Activated CD4-positive, alpha-beta T cell treated with anti-CD3 and anti-CD28 coated beads, Interleukin-2, Interleukin-4, amounts not matched to agents 100 ng/mL and 50 ng/mL, durations not matched to agents 16 hours and 8 hours (primary cell): ENCODE data around the gene MT3.
"Not testable (repeated sequence)": the region's sequence is repeated elsewhere in the genome, so short reads cannot be mapped to it uniquely, and the experiment has no call there.

Experiments
- DNase-seq: peaks from one replicate; pipeline ENCODE4 v3.0.0-alpha.2; 2020; ENCODE audit warnings: low spot score

The MT3 gene

DNA sequence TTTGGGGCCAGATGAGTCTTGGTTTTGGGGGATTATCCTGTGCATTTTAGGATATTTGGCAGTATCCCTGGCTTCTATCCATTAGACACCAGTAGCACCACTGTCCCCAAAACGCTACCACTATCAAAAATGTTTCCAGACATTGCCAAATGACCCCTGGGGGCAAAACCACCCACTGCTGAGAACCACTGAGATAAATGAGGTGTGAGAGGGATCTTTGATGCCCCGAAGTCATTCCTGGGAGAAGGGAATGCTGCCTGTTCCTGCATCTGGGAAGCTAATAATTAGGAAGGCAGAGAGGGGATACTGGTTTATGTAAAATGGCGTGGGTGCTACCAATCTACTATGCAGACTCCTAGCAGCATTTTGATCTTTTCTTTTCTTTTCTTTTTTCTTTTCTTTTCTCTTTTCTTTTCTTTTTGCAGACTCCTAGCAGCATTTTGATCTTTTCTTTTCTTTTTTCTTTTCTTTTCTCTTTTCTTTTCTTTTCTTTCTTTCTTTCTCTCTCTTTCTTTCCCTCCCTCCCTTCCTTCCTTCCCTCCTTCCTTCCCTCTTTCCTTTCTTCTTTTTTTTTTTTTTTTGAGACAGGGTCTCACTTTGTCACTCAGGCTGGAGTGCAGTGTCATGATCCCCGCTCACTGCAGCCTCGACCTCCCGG lies 8.8 kb upstream of the MT3 start:
- DNase-seq, result no peak

DNA sequence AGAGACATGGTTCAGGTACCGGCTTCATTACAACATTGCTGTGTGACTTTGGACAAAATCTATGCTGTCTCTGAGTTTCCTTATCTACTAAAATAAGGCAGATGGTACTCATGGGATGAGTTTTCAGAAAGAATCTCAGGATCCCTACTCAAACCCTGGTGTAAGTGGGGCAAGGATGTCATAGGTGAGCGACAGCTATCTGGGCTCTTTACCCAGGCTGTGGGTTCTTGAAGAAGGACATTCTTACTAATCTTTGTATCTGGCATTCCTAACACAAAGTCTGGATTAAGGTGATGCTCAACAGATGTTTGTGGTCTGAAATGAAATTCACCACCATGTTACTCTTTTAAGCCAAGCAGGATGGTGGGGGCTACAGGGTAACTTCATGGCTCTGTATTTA lies 6.4 kb upstream of the MT3 start:
- DNase-seq, result not testable (repeated sequence)

DNA sequence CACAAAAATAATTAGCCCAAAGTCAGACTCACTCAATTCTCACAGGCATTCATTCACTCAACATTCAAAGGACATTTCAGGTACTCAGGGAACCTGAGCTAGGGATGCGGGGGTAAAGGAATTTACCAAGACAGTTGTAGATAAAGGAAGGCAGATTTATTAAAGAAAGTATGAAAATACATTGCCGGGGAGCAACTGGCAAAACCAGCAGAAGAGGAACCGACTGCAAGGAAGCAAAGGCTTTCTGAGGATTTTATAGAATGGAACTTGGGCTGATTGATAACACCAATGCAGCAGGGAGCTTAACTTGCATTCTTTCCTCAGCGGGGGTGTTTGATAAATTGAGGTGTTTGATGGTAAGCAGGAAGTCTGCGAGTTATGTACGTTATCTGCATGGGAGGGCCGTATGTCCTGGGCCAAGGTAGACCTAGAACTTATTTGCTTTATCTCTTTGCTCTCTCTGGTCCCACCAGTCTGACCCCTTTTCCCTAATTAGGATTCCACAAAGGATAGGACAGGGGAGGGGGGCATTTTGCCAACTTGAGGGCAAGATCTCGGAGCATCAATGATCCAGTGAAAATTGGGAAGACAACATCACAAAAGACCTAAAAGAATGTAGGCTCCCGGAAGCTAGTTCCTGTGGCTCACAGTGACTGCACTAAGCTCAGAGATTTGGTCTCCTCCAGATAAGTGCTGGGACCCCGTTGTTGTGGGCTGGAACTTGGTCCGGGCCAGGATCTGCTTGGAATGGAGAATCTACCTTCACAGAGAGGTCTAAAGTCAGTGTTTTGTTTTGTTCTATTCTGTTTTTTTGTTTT lies 5.8 kb upstream of the MT3 start:
- DNase-seq, result no peak

DNA sequence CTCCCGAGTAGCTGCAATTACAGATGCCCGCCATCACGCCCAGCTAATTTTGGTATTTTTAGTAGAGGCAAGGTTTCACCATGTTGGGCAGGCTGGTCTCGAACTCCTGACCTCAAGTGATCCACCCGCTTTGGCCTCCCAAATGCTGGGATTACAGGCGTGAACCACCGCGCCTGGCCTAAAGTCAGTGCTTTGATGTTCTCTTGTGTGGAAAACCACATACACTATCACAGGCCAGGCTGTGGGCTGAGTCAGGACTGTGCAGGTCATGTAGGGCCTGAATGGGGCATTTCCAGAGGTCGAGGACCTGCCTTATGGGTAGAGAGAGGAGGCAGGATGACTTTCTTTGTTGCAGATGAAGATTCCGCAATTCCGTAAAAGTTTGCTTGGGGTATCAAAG lies 5.1 kb upstream of the MT3 start:
- DNase-seq, result no peak

DNA sequence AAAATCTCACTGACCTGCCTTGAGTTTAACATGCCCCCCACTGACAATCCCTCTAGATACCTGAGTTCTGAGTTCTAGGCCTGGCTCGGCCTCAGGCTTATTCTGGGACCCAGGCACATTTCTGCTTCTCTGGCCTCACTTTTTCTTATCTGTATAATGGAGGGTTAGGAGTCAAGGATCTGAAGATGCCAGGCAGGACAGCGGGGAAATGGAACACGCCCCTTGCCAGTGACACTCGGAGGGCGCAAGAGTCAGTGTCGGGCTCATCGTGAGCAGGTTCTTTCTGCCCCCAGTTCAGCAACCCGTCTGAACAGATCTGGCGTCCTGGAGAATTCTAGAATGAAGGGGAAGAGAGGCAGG lies 567 bp upstream of the MT3 start:
- DNase-seq, result no peak

DNA sequence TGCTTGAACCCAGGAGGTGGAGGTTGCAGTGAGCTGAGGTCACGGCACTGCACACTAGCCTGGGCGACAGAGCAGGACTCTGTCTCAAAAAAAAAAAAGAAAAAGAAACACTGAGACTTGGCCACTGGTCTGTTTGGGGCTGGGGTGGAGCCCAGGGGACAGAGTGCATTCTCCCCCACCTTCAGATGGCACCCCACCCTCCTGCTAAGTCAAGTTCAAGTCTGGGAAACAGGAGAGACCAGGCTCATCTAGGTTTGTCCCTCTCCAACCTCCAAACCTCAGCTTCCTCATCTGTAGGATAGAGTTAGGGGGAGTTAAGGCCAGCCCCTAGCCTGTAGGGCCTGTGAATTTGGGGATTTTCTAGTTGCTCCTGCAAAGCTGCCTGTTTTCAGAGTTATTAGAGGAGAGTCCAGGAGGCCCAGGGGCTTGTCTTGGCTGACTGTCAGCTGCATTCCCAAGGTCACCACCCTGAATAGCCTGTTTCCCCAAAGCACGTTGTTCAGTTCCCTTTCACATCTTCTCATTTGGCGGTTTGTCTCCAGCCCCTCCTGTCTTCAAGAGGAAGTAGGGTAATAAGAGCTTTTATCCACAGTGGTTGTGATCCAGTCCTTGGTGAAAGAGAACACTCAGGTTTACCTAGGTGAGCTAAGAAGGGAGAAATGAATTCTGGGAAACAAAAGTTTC lies 2.2 kb downstream of the MT3 start:
- DNase-seq, result no peak

DNA sequence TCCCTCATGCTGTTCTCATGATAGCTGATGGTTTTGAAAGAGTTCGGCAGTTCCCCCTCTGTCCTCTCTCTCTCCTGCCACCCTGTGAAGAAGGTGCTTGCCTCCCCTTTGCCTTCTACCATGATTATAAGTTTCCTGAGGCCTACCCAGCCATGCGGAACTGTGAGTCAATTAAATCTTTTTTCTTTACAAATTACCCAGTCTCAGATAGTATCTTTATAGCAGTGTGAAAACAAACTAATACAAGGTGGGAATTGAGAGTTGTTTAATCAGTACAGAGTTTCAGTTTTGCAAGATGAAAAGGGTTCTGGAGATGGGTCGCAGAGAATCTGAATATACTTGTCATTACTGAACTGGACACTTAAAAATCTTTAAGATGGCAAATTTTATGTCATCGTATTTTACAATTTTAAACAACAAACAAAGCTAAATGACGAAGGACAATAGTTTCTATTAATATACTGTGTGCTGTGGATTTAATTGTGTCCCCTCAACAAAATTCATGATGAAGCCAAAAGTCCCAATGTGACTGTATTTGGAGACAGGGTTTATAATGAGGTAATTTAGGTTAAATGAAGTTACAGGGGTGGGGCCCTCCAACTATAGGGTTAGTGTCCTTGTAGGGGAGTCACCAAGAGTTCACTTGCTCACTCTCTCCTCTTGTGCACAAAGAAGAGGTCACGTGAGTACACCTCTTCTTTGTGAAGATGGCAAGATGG lies 4.4 kb downstream of the MT3 start:
- no peak for DNase-seq

DNA sequence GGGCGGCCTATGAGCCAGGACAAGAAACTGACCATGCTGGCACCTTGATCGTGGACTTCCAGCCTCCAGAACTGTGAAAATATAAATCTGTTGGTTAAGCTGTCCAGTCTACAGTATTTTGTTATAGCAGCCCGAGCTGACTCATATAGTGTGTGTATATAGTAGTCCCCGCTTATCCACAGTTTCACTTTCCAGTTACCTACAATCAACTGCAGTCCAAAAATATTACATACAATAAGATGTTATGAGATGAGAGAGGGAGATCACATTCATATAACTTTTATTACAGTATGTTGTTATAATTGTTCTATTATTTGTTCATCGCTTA lies 4.9 kb downstream of the MT3 start:
- no peak for DNase-seq

DNA sequence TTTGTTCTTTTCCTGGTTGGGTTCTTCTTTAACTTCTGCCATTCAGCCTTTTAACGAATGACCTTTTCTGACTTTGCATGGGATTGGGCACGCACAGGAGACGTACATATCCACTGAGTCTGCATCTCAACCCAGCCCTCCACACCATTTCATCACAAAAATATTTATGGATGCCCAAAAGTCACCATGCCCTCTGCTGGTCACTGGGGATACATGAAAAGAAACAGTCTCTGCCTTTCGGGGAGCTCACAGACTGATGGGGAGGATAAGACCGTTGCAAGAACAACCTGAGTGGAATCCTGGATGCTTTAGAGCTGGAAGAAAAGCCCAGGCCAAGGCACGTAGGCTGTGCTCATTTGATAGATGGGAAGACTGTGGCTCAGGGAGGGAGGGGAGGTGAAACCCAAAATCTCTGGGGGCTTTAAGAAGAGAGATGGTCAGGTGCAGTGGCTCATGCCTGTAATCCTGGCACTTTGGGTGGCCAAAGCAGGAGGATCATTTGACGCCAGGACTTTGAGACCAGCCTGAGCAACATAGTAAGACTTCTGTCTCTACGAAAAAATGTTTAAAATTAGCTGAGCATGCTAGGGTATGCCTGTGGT lies 11.2 kb downstream of the MT3 start:
- no peak for DNase-seq

DNA sequence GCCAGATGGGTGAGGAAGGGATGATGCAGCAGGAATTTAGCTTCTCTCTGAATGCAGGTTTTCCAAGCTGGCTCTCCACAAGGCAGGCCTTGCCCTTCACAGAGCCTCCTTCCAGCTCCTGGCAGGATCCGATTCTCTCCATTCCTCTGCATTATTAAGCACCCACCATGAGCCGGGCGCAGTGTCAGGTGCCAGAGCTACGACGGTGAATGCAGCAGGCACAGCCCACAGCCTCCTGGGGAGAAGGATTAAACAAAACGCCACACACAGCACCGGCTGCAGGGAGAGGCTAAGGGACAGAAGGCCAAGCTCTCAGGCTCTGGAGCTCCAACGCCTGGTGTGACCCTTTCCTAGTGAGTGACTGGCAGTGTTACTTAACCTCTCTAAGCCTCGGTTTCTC lies 12.0 kb downstream of the MT3 start:
- DNase-seq, result no peak

DNA sequence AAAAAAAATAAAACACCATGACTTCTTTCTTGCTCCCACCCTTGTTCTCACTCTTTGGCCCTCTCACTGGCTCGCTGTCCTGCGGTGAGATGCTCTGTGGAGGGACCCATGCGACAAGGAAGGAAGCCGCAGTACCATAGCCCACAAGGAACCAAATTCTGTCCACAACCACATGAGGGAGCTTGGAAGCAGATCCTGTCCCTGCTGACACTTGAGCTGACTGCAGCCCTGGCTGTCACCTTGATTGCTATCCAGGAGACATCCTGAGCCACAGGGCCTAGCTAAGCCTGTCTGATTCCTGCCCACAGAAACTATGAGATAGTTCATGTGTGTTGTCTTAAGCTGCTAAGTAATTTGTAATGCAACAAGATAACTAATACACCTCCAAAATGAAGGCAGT lies 14.3 kb downstream of the MT3 start:
- DNase-seq, result no peak

DNA sequence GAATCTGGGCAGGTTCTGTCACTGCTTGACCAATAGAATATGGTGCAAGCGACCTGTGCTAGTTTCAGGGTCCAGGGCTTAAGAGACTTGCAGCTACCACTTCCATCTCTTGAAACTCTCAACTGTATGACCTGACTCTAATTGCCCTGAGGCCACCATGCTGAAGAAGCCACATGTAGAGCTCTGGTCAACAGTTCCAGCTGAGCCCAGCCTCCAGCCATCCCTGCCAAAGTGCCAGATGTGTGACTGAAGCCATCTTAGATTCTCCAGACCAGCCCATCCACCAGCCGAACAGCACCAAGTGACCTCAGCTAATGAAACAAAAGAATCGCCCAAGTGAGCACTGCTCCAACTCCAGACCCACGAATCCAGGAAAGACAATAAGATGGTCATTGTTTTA lies 15.6 kb downstream of the MT3 start:
- no peak for DNase-seq

DNA sequence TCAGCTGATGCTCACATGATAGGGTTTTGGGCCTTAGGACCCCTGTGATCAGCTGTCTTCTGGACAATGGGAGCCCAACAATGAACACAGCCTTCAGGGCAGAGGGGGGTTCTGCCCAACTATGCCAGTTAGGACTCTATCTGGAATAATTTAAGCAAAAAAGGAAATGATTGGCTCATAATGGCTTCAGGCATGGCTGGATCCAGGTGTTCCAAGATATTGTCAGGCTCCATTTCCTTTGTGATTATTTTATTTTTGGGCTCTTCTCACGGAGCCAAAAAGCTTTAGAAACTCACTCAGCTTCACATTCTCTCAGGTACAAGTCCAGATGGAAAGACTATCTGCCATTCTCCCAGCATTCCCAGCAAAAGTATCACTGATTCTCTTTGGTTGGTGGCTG lies 16.1 kb downstream of the MT3 start:
- no peak for DNase-seq

DNA sequence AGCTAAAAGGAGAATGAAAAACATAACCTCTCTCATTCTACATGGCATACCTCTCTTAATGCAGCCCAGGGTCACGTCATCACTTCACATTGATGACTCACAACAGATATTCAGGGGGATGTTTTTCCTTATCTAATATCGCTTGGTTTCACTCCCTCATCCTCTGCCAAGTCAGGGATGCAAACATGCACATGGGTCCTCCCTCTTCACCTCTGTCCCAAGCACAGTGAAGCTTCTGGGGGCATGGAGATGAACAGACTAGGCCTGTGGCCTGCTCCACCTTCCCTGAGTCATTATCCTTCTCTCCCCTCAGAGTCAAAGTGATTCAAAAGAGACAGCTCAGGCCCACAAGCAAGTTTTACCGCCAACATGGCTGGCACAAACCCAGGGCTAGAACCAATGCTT lies 16.7 kb downstream of the MT3 start:
- no peak for DNase-seq

DNA sequence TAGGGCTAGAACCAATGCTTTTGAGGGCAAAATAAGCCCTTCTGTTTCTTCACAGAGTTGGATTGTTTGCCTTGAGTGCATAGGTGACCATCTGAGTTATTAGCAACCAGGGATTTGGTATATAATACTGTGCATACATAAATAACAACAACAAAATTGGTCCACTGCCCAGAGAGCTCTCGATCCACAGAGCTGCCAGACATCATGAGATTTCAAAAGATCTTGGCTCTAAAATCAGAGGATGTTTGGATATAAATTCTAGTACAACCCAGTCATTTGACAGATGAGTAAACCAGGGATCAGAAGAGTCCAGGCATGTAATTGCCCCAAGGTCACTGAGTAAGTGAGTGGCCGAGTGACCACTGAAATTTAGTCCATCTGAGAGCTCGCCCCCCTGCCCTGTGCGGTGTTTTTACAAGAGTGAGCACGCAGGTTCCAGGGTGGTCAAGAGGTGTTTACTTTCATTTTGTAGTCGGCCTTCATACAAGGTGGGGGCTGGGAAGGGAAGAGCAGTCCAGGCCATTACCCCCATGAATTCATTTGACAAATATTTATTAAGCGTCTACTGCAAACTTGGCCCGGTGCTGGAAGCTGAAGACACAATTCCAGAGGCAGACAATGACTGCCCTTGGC lies 17.3 kb downstream of the MT3 start:
- DNase-seq, result no peak

DNA sequence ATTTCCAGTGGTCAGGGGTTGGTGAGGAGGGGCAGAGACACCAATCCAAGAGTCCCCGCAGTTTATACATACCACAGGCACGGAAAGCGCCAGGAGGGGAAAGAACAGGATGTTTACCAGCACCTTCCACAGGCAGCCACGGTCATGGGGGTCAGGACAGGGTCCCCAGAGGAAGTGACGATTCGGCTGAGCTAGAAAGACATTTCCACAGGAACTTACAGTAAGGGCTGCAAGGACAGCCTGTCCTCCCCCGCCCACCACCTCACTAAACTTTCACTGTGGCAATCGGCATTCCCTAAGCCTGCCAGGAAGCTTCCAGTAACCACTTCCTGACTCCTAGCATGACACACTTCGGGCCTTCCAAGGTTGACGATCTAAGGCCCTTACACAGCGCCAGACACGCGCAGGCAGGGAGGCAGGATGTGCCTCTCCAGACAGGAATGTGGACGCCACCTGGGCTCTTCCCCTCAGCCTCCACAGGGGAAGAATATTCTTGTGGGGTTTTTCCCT lies 17.8 kb downstream of the MT3 start:
- no peak for DNase-seq

DNA sequence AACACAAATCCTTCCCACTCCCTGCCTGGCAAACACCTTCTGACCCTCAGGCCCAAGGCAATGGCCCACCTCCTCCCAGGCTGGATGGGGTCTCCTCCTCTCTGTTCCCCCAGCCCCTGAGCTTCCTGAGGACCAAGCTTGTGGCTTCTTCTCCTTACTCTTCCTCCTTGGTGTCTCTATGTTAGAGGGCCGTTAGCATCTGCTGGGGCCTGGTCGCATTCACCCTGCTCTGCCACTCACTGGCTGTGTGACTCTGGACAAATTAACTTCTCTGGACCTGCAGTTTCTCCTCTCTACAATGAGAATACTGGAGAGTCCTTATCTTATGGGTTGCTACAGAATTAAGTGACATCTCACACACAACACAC lies 18.3 kb downstream of the MT3 start:
- no peak for DNase-seq

DNA sequence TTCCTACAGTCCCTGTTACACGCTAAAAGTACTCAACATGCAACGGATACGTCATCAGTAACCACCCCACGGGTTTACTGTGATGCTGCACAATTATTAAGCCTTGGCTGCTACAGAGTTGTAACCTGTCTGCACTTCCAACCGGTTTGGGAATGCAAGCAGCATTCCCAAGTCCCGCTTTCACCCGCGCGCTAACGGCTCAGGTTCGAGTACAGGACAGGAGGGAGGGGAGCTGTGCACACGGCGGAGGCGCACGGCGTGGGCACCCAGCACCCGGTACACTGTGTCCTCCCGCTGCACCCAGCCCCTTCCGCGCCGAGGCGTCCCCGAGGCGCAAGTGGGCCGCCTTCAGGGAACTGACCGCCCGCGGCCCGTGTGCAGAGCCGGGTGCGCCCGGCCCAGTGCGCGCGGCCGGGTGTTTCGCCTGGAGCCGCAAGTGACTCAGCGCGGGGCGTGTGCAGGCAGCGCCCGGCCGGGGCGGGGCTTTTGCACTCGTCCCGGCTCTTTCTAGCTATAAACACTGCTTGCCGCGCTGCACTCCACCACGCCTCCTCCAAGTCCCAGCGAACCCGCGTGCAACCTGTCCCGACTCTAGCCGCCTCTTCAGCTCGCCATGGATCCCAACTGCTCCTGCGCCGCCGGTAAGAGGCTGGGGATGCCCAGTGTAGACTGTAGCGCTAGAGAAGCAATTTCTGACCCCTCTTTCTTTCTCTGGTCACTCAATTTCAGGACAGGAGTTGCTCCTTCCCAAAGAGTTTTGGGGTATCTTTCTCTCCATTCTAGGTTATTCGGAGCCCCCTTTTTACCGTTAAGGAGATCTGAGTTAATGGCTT lies 18.9 kb downstream of the MT3 start, which contains the start of gene MT2A:
MT2A (plus strand) TSS at position 542 of the 833 bp plus-strand sequence; CDS start at position 614, 72 bp downstream.
- DNase-seq, result peak; percentile 94

DNA sequence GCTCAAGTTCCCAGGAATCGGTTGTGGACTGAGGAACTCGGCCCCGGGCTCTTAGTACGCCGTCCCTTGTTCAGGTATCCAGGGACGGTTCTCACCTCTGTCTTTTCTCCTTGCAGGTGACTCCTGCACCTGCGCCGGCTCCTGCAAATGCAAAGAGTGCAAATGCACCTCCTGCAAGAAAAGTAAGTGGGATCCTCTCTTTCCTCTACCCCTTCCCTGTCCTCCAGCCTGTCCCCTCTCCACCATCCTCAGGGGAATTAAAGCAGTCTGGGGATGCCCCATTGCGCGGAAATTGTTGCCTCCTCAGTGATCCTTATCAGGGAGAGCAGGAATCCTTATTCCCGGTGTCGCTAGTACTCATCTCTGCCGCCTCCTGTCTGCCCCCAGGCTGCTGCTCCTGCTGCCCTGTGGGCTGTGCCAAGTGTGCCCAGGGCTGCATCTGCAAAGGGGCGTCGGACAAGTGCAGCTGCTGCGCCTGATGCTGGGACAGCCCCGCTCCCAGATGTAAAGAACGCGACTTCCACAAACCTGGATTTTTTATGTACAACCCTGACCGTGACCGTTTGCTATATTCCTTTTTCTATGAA lies 19.6 kb downstream of the MT3 start:
- DNase-seq, result no peak

DNA sequence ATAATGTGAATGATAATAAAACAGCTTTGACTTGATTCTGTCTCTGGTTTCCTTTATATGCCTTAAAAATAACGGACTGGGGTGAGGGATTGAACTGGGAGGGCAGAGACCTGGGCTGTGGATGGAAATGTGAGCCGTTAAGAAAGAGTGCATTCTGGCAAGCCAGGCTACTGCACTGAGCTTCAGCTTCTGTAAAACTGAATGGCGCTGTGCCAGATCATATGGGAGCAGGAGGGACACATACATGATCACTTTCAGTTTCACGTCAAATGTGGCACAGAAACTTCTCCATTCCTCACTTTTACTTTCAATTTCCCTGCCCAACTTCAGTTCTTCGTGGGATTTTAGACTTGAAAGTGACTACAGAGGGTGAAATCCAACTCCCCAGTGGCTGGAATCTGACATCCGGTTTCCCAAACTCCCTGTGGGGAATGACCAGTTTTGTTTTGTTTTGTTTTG lies 20.2 kb downstream of the MT3 start:
- DNase-seq, result peak; percentile 85
